ENCODE measurements around the gene ZNF100. TPM values are rescaled to one million over a fixed set of nuclear protein-coding genes. Genes with fewer than 3 reads are reported as not detected.

Gene ZNF100
- total RNA-seq, 1 experiment from 2014 or later: 30.7 TPM

DNA sequence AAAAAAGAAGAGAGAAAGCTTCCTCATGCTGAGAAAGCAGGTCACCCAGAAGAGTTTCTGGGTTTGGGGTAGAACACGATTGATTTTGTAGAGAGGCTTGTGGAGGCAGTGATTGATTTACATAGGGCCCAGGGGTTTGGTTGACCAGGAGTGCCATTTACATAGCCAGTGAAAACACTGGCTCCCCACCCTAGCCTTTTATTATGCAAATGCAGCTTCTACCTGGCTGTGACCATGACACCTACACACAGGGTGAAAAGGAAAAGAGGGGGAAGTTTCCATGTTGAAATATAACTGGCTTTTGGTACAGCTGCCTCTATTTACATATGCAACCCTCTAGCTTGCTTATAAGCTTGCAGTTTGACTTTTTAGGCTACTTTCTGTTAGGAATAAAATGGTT lies 62.0 kb downstream of the ZNF100 start:
- Histone ChIP-seq H3K23ac (ENCODE audit: insufficient read length, low read depth, low read length) (no peak overlapping the region), H2AK5ac (ENCODE audit: insufficient read length, low read length) (no peak overlapping the region), H3K23me2 (ENCODE audit: insufficient read length, low read depth, low read length, poor library complexity, severe bottlenecking) (no peaks in the 10 kb centered on the region), H3K18ac (ENCODE audit: insufficient read length, low read depth, low read length) (peak overlapping the region; percentile 79), H3K4ac (ENCODE audit: low read depth, low read length) (no peak overlapping the region; the same call in 1 of the 2 replicates), H3K4me1 (ENCODE audit: insufficient read depth, low read length) (no peaks in the 10 kb centered on the region), H2BK20ac (ENCODE audit: low read depth, low read length, poor library complexity, severe bottlenecking) (no peak overlapping the region), H2BK5ac (ENCODE audit: insufficient read length, low read length) (no peak overlapping the region), H2BK15ac (ENCODE audit: low read depth, low read length) (no peak overlapping the region), H3K9ac (ENCODE audit: extremely low read depth, insufficient read length, low read length) (no peak overlapping the region), H3T11ph (ENCODE audit: low read length) (peak overlapping the region; percentile 64), H2BK12ac (ENCODE audit: insufficient read length, low read depth, low read length) (no peak overlapping the region), H4K8ac (replicated peaks; ENCODE audit: insufficient read length, low read depth, low read length) (no peak overlapping the region), H3K79me1 (ENCODE audit: insufficient read depth, low read depth, low read length, poor library complexity, severe bottlenecking) (no peaks in the 10 kb centered on the region), H3K27me3 (ENCODE audit: insufficient read depth, low read length) (no peaks in the 10 kb centered on the region), H3K27ac (ENCODE audit: insufficient read length, low read depth, low read length) (no peak overlapping the region), H3K56ac (ENCODE audit: insufficient read length, low read depth, low read length) (no peak overlapping the region), H2AFZ (ENCODE audit: low read length) (no peak overlapping the region), H4K91ac (ENCODE audit: insufficient read length, low read depth, low read length) (no peak overlapping the region), H3K4me2 (ENCODE audit: insufficient read depth, insufficient read length, low read length) (no peak overlapping the region), H4K20me1 (ENCODE audit: control insufficient read depth, insufficient read depth, insufficient read length) (no peaks in the 10 kb centered on the region), H4K5ac (ENCODE audit: insufficient read length, low read depth, low read length) (no peak overlapping the region), H3K14ac (ENCODE audit: insufficient read depth, low read length) (peak overlapping the region; percentile 10; the same call in 1 of the 2 replicates), H3K9me3 (ENCODE audit: control insufficient read depth, low read depth, low read length) (peaks cover 5% of the 10 kb centered on the region), H2BK120ac (ENCODE audit: low read depth, low read length, poor library complexity, severe bottlenecking) (peak overlapping the region; percentile 80), H3K79me2 (ENCODE audit: insufficient read depth, low read length) (no peaks in the 10 kb centered on the region)
- H3K4me3 Mint-ChIP-seq: peak overlapping the region; percentile 49 to 55; a peak in 4 of 5 replicates
- peaks cover 7 to 13% (median 9%) of the 10 kb centered on the region in 3 experiments for H3K36me3 Mint-ChIP-seq (ENCODE audit: insufficient read depth in 1 of 3, low read depth in 3 of 3)
- no CpG with 5 or more reads among the region's 1 CpG for WGBS (ENCODE audit: extremely low coverage, insufficient read length, low lambda C conversion rate)
- H3K4me1 Mint-ChIP-seq: peaks cover 18 to 20% of the 10 kb centered on the region in 2 experiments
- DNase-seq: peak; percentile 47
- no peak for TF ChIP-seq CTCF (conservative IDR thresholded peaks at IDR 0.05)
- peak overlapping the region; percentile 79 to 98 (median 94); a peak in 5 of 7 replicates for H3K27ac Mint-ChIP-seq
- H3K9me3 Mint-ChIP-seq: peaks cover 45 to 52% of the 10 kb centered on the region in 2 experiments
- H3K27me3 Mint-ChIP-seq (ENCODE audit: low read depth): no peaks in the 10 kb centered on the region; the same call in none of the 2 replicates

Measured in H9 (cell line).